Thyroid gland (tissue), 4 donors: ENCODE measurements around the gene ARHGEF37. TPM values are rescaled to one million over a fixed set of nuclear protein-coding genes. Genes with fewer than 3 reads are reported as not detected.

Experiments
- DNase-seq, 2 donors: peaks; one replicate each; pipeline ENCODE4 v3.0.0-alpha.2; 2019
- H3K27ac ChIP-seq, 3 donors: fragments of 200-600 bp; sonication (generic); 1 replicate in 2 of 3; 2 replicates in 1 of 3; pipeline ENCODE4 v1.5.1; 2016 to 2019; ENCODE audit warnings: mild to moderate bottlenecking in 1 of 3, moderate library complexity in 1 of 3
- H3K27me3 ChIP-seq: fragments of 200-600 bp; sonication (generic); one replicate; pipeline ENCODE4 v1.5.1; 2019
- H3K36me3 ChIP-seq, 2 donors: fragments of 200-600 bp; sonication (generic); one replicate each; pipeline ENCODE4 v1.5.1; 2016 to 2019
- H3K4me1 ChIP-seq, 2 donors: fragments of 200-600 bp; sonication (generic); one replicate each; pipeline ENCODE4 v1.5.1; 2017 to 2019
- H3K4me3 ChIP-seq, 3 donors: fragments of 200-600 bp; sonication (generic); replicated peaks in 1 of 3; 1 replicate in 2 of 3; 2 replicates in 1 of 3; pipeline ENCODE4 v1.5.1; 2016; ENCODE audit warnings: mild to moderate bottlenecking in 1 of 3
- H3K9me3 ChIP-seq: fragments of 200-600 bp; sonication (generic); one replicate; pipeline ENCODE4 v1.5.1; 2017
- CTCF ChIP-seq, 6 experiments: fragments of 200-600 bp in 3 of 6; fragments of 450-650 bp in 3 of 6; sonication (generic) in 3 of 6; IDR thresholded peaks; one replicate each; pipeline ENCODE4 v1.5.1; 2016 to 2019; ENCODE audit warnings: antibody characterized with exemption in 6 of 6, mild to moderate bottlenecking in 2 of 6, inconsistent platforms in 1 of 6, moderate library complexity in 1 of 6
- POLR2A ChIP-seq, 2 donors: fragments of 450-650 bp; IDR thresholded peaks; one replicate each; pipeline ENCODE4 v1.6.1; 2017; ENCODE audit warnings: antibody characterized with exemption in 2 of 2, mild to moderate bottlenecking in 2 of 2, moderate library complexity in 1 of 2
- WGBS, 2 donors: methylation state at CpG; one replicate each; pipeline ENCODE4 v1.1.5; 2017; 5-methylcytosine and 5-hydroxymethylcytosine counted together
- intact Hi-C: fragments of 100-400 bp; cut with DNase I; formaldehyde crosslinking; loops from one replicate; pipeline ENCODE4 v1.15.1; 2023
- total RNA-seq, 4 donors: library from RNA; depleted of rRNA; stranded (reverse); fragments of >200 nt; gene quantifications; one replicate each; pipeline ENCODE4 v1.2.3, GENCODE V29; 2016

Gene ARHGEF37
- total RNA-seq, 4 donors from 2014 or later, result 4.4 to 6.2 (median 5.5) TPM

GRCh38 chr5:149654883-149655505, 73.7 kb downstream of the ARHGEF37 start:
- no peak overlapping the region for H3K4me3 ChIP-seq
- no peak for TF ChIP-seq CTCF (IDR thresholded peaks at IDR 0.05)
- no peak for TF ChIP-seq POLR2A (IDR thresholded peaks at IDR 0.05)
- no peaks in the 10 kb centered on the region for H3K9me3 ChIP-seq
- WGBS, 2 donors, result 60 to 81% methylated on average over 4 of the region's 4 CpGs
- H3K27me3 ChIP-seq, result no peaks in the 10 kb centered on the region
- intact Hi-C loops, result no loop called here
- no peaks in the 10 kb centered on the region for H3K4me1 ChIP-seq
- no peaks in the 10 kb centered on the region for H3K36me3 ChIP-seq
- no peak overlapping the region for H3K27ac ChIP-seq
- no peak for DNase-seq

GRCh38 chr5:149656576-149657182, 75.4 kb downstream of the ARHGEF37 start:
- TF ChIP-seq POLR2A (IDR thresholded peaks at IDR 0.05) (no peak), CTCF (IDR thresholded peaks at IDR 0.05) (peak in 2 of 6 experiments; percentile 15 to 38)
- no peaks in the 10 kb centered on the region for H3K27me3 ChIP-seq
- no peak overlapping the region for H3K4me3 ChIP-seq
- no peak overlapping the region for H3K27ac ChIP-seq
- no peaks in the 10 kb centered on the region for H3K36me3 ChIP-seq
- no peaks in the 10 kb centered on the region for H3K4me1 ChIP-seq
- intact Hi-C loops, result no loop called here
- H3K9me3 ChIP-seq, result no peaks in the 10 kb centered on the region
- 69 to 70% methylated on average over 6 of the region's 6 CpGs for WGBS, 2 donors
- DNase-seq, result no peak

GRCh38 chr5:149657324-149657723, 76.0 kb downstream of the ARHGEF37 start:
- Histone ChIP-seq H3K9me3 (no peaks in the 10 kb centered on the region), H3K27ac (no peak overlapping the region), H3K4me1 (no peaks in the 10 kb centered on the region), H3K27me3 (no peaks in the 10 kb centered on the region), H3K36me3 (no peaks in the 10 kb centered on the region), H3K4me3 (no peak overlapping the region)
- no peak for DNase-seq
- no peak for TF ChIP-seq CTCF (IDR thresholded peaks at IDR 0.05)
- no peak for TF ChIP-seq POLR2A (IDR thresholded peaks at IDR 0.05)
- intact Hi-C loops, result no loop called here
- WGBS, 2 donors, result 81 to 92% methylated on average over 2 of the region's 2 CpGs

GRCh38 chr5:149658299-149658698, 77.0 kb downstream of the ARHGEF37 start:
- H3K27me3 ChIP-seq, result no peaks in the 10 kb centered on the region
- no peak overlapping the region for H3K4me3 ChIP-seq
- no peaks in the 10 kb centered on the region for H3K4me1 ChIP-seq
- intact Hi-C loops, result no loop called here
- no peak overlapping the region for H3K27ac ChIP-seq
- WGBS, 2 donors, result 88 to 100% methylated on average over 1 of the region's 1 CpG
- DNase-seq, result no peak
- H3K36me3 ChIP-seq, result no peaks in the 10 kb centered on the region
- TF ChIP-seq CTCF (IDR thresholded peaks at IDR 0.05), result no peak
- no peak for TF ChIP-seq POLR2A (IDR thresholded peaks at IDR 0.05)
- H3K9me3 ChIP-seq, result no peaks in the 10 kb centered on the region

- no peaks in the 10 kb centered on the region for H3K27me3 ChIP-seq
- no peak overlapping the region for H3K27ac ChIP-seq
- H3K9me3 ChIP-seq, result no peaks in the 10 kb centered on the region
- DNase-seq, result no peak
- H3K4me1 ChIP-seq, result no peaks in the 10 kb centered on the region
- TF ChIP-seq POLR2A (IDR thresholded peaks at IDR 0.05) (no peak), CTCF (IDR thresholded peaks at IDR 0.05) (no peak)
- no peak overlapping the region for H3K4me3 ChIP-seq
- H3K36me3 ChIP-seq, result no peaks in the 10 kb centered on the region
- 63 to 65% methylated on average over 1 of the region's 1 CpG for WGBS, 2 donors
- intact Hi-C loops, result no loop called here
These were observed 82.8 kb downstream of the ARHGEF37 start for GRCh38 chr5:149664083-149664482.
